ENCODE results near the gene MIB2.
A peak's percentile ranks its signal among the peaks of the same experiment; 100 is the strongest.
"Not testable (repeated sequence)": the region's sequence is repeated elsewhere in the genome, so short reads cannot be mapped to it uniquely, and the experiment has no call there.

The MIB2 gene

DNA sequence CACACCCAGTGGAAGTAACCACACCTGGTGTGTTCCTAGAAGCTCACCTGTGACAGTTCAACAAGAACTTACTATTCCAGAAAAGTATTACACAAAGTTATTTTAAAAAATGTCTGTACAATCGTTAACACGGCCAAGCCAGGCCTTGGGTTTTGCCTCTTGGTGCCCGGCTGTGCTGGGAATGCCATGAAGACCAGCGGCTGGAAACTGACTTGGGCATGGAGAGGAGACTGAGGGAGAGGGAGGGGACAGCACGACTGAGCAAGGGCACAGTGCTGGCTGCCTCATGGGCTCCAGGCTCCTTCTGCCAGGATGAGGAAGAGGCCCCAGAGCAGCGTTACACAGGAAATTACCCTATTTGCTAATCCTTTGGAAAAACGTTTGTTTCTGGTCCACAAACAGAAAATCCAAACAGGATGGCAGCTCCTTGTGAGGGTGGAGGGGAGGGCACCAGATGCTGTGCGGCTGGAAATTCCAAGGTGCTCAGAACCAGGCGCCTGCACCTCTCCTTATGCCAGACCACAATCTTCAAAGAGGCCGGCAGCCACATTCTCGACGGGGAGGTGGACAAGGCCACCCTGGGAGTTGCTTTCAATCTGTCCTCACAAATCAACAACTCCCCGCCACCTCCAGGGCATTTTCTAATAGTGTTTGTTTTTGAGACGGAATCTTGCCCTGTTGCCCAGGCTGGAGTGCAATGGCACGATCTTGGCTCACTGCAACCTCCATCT is 47.7 kb downstream of the MIB2 start:
- not testable (repeated sequence) for DNase-seq

DNA sequence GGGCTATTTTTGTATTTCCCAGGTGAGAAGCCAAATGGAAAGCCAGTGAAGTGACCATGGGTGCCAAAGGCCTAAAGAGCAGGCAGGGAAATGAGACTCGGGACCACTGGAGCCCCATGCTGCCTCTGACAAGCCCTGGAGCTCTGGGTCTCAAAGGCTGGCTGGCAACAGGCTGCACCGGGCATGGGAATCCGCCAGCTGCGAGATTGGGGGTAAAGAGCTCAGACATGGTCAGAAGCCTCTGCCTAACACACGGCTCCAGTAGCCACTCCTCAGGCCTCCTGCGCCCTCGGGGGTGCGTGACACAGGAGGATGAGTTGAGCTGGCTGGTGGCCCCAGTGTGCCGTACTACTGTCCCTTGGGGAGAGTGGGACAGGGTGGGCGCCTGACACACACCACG is 49.0 kb downstream of the MIB2 start:
- DNase-seq: not testable (repeated sequence)

DNA sequence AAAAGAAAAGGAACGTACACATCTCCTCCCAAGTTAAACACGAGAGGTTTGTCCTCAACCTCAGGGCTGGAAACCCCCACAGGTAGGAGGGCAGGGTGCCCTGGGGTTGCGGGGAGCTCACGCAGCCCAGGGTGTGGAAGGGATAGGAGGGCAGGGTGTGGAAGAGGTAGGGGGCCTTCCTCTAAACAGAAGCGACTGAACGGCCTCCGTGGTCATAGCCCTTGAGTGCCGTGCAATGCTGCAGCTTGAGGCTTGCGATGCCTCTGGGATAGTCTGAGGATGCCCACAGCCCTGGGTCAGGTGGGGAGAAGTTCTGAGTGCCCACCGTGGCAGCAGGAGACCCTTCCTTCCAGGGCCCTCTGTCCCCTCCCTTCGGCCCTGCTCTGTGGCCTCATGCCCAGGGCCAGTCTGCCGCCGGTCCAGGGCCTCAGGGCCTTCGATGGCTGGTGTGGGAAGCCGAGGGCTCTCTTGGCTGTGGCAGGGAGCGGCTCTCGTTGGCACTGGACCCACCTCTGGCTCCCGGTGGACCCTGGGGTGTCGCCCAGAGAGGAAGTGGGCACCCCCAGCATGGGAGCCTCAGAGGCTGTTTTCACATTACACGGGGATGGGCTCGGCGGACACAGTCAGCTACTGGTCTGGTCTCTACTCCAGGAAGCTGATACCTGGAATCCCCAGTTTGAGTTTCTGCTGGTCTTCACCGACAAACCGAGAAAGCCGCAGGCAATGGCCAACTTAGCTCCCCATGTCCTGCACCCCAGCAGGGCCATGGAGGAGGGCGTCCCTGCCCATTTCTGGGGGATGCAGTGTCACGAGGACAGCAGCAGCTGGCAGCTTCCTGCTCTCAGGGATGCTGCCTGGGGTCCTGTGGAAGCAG is 49.9 kb downstream of the MIB2 start:
- DNase-seq: no peak

DNA sequence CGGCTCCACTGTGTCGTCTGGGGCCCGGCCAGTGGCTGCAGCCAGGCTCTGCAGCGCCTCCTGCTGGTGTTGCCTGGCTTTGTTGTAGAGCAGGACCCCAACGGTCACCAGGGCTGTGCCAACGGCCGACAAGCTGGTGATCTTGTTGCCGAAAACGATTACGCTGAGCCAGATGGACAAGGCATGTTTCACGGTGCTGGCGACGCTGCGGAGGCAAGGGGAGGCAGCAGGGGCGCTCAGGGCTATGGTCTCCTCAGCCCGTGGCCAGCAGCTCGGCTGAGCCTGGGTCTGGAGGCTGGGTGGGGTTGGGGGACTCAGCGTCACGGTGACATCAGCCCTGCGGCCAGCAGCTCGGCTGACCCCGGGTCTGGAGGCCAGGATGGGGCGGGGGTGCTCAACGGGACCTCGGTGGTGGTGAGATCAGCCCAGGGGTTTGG is 50.5 kb downstream of the MIB2 start:
- DNase-seq: peak in 1 of 2 experiments; percentile 6

DNA sequence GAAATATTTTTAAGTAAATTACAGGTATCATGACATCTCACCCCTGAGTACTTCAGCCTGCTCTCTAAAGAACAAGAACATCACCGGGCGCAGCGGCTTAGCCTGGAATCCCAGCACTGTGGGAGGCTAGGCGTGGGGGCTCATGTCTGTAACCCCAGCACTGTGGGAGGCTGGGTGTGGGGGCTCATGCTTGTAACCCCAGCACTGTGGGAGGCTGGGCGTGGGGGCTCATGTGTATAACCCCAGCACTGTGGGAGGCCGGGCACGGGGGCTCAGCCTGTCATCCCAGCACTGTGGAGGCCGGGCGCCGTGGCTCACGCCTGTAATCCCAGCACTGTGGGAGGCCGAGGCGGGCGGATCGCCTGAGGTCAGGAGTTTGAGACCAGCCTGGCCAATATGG is 51.2 kb downstream of the MIB2 start:
- no peak for DNase-seq

DNA sequence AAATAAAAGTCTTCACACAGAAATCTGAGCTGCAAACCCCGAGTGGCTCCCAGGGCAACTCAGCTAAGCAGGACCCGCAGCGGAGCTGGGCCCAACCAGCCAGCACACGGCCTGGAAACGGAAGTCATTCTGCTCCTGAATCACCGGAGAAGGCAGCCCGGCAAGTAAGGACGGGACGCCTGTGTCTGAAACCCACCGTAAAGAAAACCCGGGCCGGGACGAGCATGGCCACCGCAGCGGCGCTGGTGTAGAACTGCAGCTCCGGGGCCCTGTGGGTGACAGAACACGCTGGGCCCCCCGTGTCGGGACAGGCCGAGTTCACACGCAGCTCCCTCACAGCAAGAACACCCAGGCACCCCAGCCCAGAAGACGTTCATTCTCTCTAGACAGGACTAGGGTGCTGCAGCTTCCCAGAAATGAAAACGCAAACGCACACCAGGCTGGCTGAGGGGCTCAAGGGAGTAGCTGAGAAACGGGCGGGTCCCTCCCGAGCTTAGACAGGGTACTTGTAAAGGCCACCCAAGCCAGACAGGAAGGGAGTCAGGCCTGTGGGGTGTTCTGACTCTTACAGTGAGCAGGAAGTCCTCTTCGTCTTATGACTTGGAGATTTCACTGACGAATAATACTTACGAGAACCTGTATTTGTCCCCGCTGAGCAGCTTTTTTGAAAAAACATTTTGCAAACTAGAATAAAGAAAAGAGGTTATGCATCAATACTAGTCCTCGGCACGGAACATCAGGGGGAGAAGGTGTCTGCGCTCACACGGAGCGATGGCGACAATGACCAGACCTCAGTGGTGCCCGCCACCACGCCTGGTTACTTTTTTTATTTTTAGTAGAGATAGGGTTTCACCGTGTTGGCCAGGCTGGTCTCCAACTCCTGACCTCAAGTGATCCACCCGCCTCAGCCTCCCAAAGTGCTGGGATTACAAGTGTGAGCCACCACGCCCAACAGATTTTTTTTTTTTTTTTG is 54.5 kb downstream of the MIB2 start:
- DNase-seq: no peak

DNA sequence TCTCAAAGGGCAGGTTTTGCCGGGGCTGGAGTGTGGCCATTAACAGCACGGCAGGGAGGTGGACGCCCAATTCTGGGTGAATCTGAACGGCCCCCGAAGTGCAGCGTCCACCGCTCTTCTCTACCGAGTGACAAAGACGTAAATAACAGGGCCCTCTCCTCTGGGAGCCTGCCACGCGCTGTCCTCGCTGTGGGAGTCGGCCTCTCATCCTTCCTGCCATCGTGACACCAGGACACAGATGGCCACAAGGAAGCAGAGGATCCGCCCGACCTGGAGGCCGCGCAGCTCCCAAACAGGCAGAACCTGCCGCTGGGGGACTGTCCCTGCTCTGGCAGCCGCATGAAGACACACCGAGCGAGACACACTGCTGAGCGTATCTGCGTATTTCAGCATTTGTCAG is 55.6 kb downstream of the MIB2 start:
- no peak for DNase-seq

DNA sequence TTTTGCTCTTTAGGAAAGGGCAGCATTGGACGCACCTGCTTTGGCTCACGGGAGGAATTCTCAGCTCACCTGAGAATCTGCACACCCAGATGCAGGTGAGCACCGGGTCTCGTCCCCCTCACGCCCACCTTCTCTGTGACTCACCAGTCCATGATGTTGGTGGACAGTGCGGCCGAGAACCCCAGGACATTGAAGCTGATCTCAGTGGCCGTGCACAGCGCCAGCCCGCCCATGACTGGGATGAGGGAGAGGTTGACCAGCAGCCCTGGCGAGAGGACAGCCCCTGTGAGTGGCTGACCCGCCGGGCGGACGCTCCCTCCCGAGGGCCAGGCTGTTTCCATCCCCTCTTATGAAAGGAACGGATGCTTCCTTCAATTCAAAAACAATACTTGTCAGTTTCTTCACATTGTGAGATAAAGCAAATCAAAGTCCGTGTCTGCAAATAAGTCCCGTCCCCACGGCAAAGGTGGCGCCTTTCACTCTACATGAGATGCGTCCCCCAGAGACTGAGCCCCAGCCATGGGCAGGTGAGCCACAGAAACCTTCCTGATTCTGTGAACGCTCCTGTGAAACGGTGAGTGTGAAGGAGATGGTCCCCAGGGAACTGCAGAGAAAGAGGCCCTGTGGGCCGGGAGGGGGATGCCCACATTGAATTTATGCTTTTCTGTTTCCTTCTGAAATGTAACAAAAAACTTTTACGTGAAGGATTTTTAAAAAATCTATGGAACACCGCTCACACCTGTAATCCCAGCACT is 56.2 kb downstream of the MIB2 start:
- DNase-seq: no peak

DNA sequence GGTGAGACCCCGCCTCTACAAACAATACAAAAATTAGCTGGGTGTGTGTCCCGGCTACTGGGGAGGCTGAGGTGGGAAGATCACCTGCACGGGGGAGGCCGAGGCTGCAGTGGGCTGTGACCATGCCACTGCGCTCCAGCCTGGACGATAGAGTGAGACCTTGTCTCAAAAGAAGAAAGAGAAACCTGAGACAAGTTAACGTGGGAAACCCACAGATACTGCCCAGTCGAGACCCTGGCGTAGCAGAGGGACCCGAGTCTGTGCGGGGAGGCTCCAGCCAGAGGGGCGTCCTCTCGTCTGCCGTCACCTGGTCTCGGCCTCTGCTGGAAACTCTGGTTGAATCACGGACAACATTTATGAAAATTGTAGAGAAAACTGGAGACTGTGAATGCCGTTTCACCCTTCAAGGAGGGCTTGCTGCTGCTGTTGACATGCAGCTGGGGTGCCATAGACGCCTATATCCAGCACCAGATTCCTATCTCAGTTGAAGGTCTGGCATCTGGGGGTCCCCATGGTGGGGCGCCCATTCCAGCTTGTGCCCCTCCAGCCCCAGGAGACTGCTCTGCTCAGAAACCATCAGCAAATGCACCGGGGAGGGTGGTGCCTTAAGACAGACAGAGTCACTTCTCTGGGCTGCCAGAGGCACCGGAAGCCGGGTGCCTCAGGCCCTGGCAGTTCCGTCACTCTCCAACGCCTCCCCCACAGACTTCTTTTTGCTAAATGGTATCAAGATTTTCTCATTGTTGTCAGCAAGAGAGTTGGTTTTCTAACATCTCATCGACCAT is 57.1 kb downstream of the MIB2 start:
- no peak for DNase-seq

DNA sequence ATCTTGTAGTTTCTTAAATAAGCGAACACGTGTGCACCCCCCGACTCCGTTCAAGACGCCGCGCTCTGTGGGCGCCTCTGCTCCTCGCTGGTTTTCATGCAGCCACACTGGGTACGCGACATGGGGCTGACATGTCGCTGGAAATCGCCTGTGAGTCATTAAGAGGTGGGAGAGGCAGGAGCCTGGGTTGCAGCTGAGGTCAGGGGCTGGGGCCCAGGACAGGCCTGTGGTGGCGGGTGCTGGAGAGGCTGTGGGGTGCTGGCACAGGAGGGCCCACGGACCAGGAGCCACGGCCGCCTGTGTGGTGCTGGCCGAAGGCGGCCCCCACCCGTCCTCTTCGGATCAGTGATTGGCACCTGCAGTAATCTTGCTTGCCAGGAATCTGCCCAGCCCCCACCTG is 59.5 kb downstream of the MIB2 start:
- DNase-seq: not testable (repeated sequence)

DNA sequence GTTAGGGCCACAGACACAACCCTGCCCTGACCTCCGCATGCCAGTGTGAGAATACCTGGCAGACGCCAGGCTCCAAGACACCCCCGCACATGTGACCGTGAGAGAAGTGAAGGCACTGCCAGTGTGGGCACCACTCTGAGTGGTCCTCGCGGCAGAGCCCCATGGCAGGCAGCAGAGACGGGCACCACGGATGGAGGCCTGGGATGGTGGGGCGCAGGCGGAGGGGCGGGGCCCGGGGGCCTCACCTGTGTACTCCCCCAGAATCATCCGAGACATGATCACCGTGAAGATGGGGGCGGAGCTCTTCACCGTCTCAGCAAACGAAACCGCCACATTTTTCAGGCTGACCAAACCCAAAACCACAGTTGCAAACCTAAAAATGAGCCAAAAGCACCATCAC is 59.9 kb downstream of the MIB2 start:
- DNase-seq: not testable (repeated sequence)

DNA sequence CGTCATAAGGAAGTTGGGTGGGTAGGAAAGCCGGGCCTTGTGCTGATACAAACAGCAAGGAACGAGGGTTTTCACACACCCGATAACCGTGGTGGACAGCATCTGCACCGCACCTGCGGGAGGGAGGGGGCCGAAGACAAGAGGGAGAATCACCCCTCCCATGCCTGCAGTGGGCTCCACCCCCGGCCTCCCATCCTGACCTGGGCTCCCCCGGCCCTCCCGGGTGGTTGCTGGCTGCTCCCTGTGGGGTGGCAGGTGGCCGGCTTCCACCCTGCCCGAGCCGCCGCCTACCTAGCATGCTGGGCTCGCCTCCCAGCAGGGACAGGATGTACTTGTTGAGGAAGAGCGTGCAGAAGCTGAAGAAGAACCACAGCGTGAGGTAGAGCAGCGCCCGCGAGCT is 60.8 kb downstream of the MIB2 start:
- not testable (repeated sequence) for DNase-seq

DNA sequence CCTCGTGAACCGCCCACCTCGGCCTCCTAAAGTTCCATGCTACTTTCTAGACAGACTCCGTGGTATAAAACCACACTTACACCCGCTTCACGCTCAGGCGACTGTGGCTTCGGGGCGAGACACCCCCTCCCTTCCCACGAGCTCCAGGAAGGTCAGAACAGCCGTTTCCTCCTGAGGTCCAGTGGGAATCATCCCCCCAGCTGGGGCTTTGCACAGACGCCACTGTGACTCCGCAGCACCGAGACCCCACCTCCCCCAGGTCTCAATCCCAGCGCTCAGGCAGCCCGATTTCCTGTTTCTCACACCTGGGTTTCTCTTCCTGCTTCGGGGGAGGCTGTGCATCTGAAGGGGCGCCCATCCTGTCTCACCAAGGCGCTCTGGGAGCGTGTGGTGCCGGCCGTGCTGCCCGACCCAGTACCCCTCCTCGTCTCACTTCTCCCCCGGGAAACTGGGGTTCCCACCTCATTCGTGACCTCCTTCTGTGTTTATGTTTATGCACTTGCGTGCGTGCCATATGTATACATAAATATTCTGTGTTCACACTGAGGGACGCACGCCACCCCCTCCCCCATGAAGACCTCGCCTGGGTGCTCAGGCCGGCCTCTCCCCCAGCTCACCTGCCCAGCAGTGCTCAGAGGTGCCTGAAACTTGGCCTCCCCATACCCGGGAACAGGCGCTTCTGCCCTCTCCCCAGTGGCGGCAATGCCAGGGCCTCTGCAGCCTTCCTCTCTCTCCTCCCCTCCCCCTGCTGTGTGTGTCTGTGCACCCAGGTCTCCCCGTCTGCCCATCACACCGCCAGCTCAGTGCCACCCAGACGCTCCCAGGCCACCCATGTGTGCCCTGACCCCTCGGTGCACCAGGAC is 62.6 kb downstream of the MIB2 start:
- no peak for DNase-seq

DNA sequence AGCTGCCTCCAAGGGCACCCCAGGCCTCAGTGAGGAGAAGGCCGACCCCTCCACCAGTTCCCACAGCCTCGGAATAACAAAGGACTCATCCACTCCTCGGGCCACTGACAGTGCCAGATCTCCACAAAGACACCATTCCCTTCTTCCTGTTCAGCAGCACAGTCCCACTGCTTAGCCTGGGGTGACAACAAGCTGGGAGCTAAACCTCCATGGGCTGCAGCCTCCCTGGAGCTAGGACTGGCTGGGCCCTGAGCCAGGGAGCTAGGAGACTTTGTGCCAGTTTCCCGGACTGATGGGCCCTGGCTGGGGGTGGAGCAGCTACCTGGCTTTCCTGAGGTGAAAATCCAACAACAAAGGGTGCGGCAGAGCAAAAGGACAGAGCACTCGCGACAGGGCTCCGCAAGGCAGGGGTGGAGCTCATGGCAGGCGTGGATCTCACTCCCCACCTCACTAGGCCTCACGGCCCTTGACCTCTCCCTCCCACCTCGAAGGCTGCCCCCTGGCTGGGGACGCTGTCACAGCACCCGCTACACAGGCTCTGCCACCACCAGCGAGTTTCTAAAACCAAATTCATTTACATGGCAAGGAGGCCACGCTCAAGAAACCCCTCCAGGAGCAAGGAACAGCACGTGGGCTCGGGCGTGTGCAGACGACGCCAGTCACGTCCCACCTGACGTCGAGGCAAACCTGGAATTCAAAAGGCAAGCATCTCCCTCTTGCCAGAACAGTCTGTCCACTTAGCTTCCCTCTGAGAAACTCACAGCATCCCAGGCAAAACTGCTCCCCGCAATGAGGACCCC is 63.5 kb downstream of the MIB2 start:
- no peak for DNase-seq

Data from AML-193 (cell line).